ENCODE measurements around the gene C2orf68. TPM values are rescaled to one million over a fixed set of nuclear protein-coding genes. Genes with fewer than 3 reads are reported as not detected.
"Not testable (repeated sequence)": the region's sequence is repeated elsewhere in the genome, so short reads cannot be mapped to it uniquely, and the experiment has no call there.

Gene C2orf68
- total RNA-seq, 2 experiments from 2014 or later, result 86.2 to 86.7 TPM

GRCh38 chr2:85561280-85562212, 50.3 kb downstream of the C2orf68 start, which contains the start of gene GGCX:
GGCX (minus strand) TSS chr2:85561493; CDS start chr2:85561428, 65 bp downstream.
- Histone ChIP-seq H3K36me3 (ENCODE audit: insufficient read depth, low read length) (peaks cover 21% of the 10 kb centered on the region), H3K27ac (ENCODE audit: low read depth, low read length, poor library complexity, severe bottlenecking) (peak within 1 kb of the TSS; percentile 65), H3K9me3 (ENCODE audit: low read length) (no peaks in the 10 kb centered on the region), H3K9me2 (ENCODE audit: insufficient read depth, low read length) (no peaks in the 10 kb centered on the region), H4K20me1 (ENCODE audit: insufficient read depth, low read length) (no peaks in the 10 kb centered on the region), H2AFZ (ENCODE audit: low read length) (peak within 1 kb of the TSS; percentile 33), H3K4me2 (ENCODE audit: low read length) (peak within 1 kb of the TSS; percentile 98), H3K4me1 (ENCODE audit: insufficient read depth, low read length, poor library complexity, severe bottlenecking) (peaks cover 30% of the 10 kb centered on the region), H3K4me3 (ENCODE audit: low read depth, low read length, poor library complexity, severe bottlenecking) (peak within 1 kb of the TSS; percentile 79), H3K79me2 (ENCODE audit: insufficient read depth, low read depth, low read length) (peaks cover 13% of the 10 kb centered on the region)
- peak; percentile 98 for DNase-seq (ENCODE audit: low spot score)
- POLR2A ChIA-PET, result interaction anchor here (0.5 to 2.7 kb wide), 14 partner anchors 10 to 632 kb away, joined by 3 to 29 read pairs (median 6); partner anchors contain the start of genes MAT2A, SH2D6, TGOLN2 and VAMP8
- TSS peak; percentile 96 for BruUV-seq (replicated peaks)
- CTCF ChIA-PET (ENCODE audit: unreplicated experiment), result interaction anchor here (0.8 to 1.3 kb wide), 2 partner anchors 33 to 142 kb away, joined by 3 to 5 read pairs; no protein-coding TSS in a partner anchor
- no peak for TF ChIP-seq EZH2phosphoT487 (IDR thresholded peaks at IDR 0.05; ENCODE audit: borderline replicate concordance, low read depth, low read length)
- TF ChIP-seq, protein P1, sequence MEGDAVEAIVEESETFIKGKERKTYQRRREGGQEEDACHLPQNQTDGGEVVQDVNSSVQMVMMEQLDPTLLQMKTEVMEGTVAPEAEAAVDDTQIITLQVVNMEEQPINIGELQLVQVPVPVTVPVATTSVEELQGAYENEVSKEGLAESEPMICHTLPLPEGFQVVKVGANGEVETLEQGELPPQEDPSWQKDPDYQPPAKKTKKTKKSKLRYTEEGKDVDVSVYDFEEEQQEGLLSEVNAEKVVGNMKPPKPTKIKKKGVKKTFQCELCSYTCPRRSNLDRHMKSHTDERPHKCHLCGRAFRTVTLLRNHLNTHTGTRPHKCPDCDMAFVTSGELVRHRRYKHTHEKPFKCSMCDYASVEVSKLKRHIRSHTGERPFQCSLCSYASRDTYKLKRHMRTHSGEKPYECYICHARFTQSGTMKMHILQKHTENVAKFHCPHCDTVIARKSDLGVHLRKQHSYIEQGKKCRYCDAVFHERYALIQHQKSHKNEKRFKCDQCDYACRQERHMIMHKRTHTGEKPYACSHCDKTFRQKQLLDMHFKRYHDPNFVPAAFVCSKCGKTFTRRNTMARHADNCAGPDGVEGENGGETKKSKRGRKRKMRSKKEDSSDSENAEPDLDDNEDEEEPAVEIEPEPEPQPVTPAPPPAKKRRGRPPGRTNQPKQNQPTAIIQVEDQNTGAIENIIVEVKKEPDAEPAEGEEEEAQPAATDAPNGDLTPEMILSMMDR (conservative IDR thresholded peaks at IDR 0.05; ENCODE audit: low read length), result no peak
- intact Hi-C loops (cut with micrococcal nuclease; ENCODE audit: unreplicated experiment), result loop anchor here (1.0 to 2.0 kb wide), 3 partner anchors 17 to 41 kb away; partner anchors contain the start of genes MAT2A and TMEM150A

GRCh38 chr2:85560812-85561279, 51.0 kb downstream of the C2orf68 start:
- intact Hi-C loops (cut with micrococcal nuclease; ENCODE audit: unreplicated experiment), result loop anchor here (1.0 to 2.0 kb wide), 3 partner anchors 17 to 42 kb away; partner anchors contain the start of genes MAT2A and TMEM150A
- Histone ChIP-seq H4K20me1 (ENCODE audit: insufficient read depth, low read length) (no peaks in the 10 kb centered on the region), H3K4me1 (ENCODE audit: insufficient read depth, low read length, poor library complexity, severe bottlenecking) (peaks cover 30% of the 10 kb centered on the region), H3K9me3 (ENCODE audit: low read length) (no peaks in the 10 kb centered on the region), H3K4me2 (ENCODE audit: low read length) (peak overlapping the region; percentile 98), H3K79me2 (ENCODE audit: insufficient read depth, low read depth, low read length) (peaks cover 13% of the 10 kb centered on the region), H3K9me2 (ENCODE audit: insufficient read depth, low read length) (no peaks in the 10 kb centered on the region), H2AFZ (ENCODE audit: low read length) (peak overlapping the region; percentile 33; the same call in 1 of the 2 replicates), H3K4me3 (ENCODE audit: low read depth, low read length, poor library complexity, severe bottlenecking) (peak overlapping the region; percentile 79), H3K27ac (ENCODE audit: low read depth, low read length, poor library complexity, severe bottlenecking) (peak overlapping the region; percentile 65), H3K36me3 (ENCODE audit: insufficient read depth, low read length) (peaks cover 28% of the 10 kb centered on the region)
- no peak for DNase-seq (ENCODE audit: low spot score)
- TF ChIP-seq EZH2phosphoT487 (IDR thresholded peaks at IDR 0.05; ENCODE audit: borderline replicate concordance, low read depth, low read length), result no peak
- TF ChIP-seq, protein P1 (conservative IDR thresholded peaks at IDR 0.05; ENCODE audit: low read length), result no peak
- no TSS peak for BruUV-seq (replicated peaks)
- ChIA-PET POLR2A (interaction anchor here (0.7 to 2.7 kb wide), 10 partner anchors 10 to 583 kb away, joined by 3 to 29 read pairs (median 6); partner anchors contain the start of genes MAT2A, SH2D6, TGOLN2 and VAMP8), CTCF (ENCODE audit: unreplicated experiment) (interaction anchor here (0.5 to 1.3 kb wide), 3 partner anchors 34 to 141 kb away, joined by 3 to 5 read pairs (median 3); partner anchors contain the start of gene C2orf68)

DNA sequence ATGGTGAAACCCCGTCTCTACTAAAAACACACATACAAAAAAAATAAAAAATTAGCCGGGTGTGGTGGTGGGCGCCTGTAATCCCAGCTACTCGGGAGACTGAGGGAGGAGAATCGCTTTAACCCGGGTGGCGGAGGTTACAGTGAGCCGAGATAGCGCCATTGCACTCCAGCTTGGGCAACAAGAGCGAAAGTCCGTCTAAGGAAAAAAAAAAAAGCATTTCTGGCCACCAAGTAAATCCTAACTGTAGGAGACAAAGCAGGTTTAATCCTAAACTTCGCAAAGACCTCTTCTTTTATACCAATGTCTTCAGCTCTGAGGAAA, 51.5 kb downstream of the C2orf68 start:
- not testable (repeated sequence) for H4K20me1 ChIP-seq (ENCODE audit: insufficient read depth, low read length); DNase-seq (ENCODE audit: low spot score); H3K9me2 ChIP-seq (ENCODE audit: insufficient read depth, low read length); BruUV-seq (replicated peaks); H3K9me3 ChIP-seq (ENCODE audit: low read length); H3K27ac ChIP-seq (ENCODE audit: low read depth, low read length, poor library complexity, severe bottlenecking); H2AFZ ChIP-seq (ENCODE audit: low read length)
- peak overlapping the region; percentile 79 for H3K4me3 ChIP-seq (ENCODE audit: low read depth, low read length, poor library complexity, severe bottlenecking)
- H3K36me3 ChIP-seq (ENCODE audit: insufficient read depth, low read length), result peaks cover 31% of the 10 kb centered on the region
- H3K4me2 ChIP-seq (ENCODE audit: low read length), result peak overlapping the region; percentile 98
- intact Hi-C loops (cut with micrococcal nuclease; ENCODE audit: unreplicated experiment), result loop anchor here (2.0 kb wide), 1 partner anchor 42 kb away; the partner anchor contains the start of gene TMEM150A
- ChIA-PET POLR2A (interaction anchor here (0.7 to 2.7 kb wide), 8 partner anchors 9 to 233 kb away, joined by 3 to 29 read pairs (median 6); partner anchors contain the start of genes MAT2A, SH2D6, TGOLN2 and VAMP8), CTCF (ENCODE audit: unreplicated experiment) (interaction anchor here (0.5 to 1.3 kb wide), 3 partner anchors 34 to 141 kb away, joined by 3 to 5 read pairs (median 3); partner anchors contain the start of gene C2orf68)
- peaks cover 30% of the 10 kb centered on the region for H3K4me1 ChIP-seq (ENCODE audit: insufficient read depth, low read length, poor library complexity, severe bottlenecking)
- H3K79me2 ChIP-seq (ENCODE audit: insufficient read depth, low read depth, low read length), result peaks cover 13% of the 10 kb centered on the region
